Right atrium auricular region (tissue), 2 donors: ENCODE results near the gene DYNLT4. TPM values are rescaled to one million over a fixed set of nuclear protein-coding genes. Genes with fewer than 3 reads are reported as not detected.

Source experiments
- DNase-seq: peaks from one replicate; pipeline ENCODE4 v3.0.0-alpha.2; 2019; ENCODE audit warnings: low spot score
- H3K27ac ChIP-seq, 2 donors: fragments of 200-600 bp; sonication (generic); 1 replicate in 1 of 2; 2 replicates in 1 of 2; pipeline ENCODE4 v1.5.1; 2016 to 2019
- H3K27me3 ChIP-seq, 2 donors: fragments of 200-600 bp; sonication (generic); one replicate each; pipeline versions ENCODE4 v1.5.1 to v1.6.0; 2017 to 2019
- H3K36me3 ChIP-seq: fragments of 200-600 bp; sonication (generic); one replicate; pipeline ENCODE4 v1.5.1; 2016
- H3K4me1 ChIP-seq, 2 donors: fragments of 200-600 bp; sonication (generic); one replicate each; pipeline versions ENCODE4 v1.5.1 to v1.6.0; 2017 to 2019
- H3K4me3 ChIP-seq, 2 donors: fragments of 200-600 bp; sonication (generic); 1 replicate in 1 of 2; 2 replicates in 1 of 2; pipeline ENCODE4 v1.5.1; 2017 to 2019; ENCODE audit warnings: mild to moderate bottlenecking in 1 of 2, moderate library complexity in 1 of 2
- H3K9me3 ChIP-seq, 2 donors: fragments of 200-600 bp; sonication (generic); one replicate each; pipeline ENCODE4 v1.5.1; 2019
- CTCF ChIP-seq, 2 donors: fragments of 200-600 bp; sonication (generic); IDR thresholded peaks; one replicate each; pipeline ENCODE4 v1.5.1; 2019; ENCODE audit warnings: antibody characterized with exemption in 2 of 2
- total RNA-seq, 2 donors: library from RNA; depleted of rRNA; stranded (reverse); fragments of >200 nt; gene quantifications; one replicate each; pipeline ENCODE4 v1.1.0, GENCODE V29; 2016

DYNLT4 gene
- total RNA-seq, 2 donors from 2014 or later: 2.4 TPM; not detected in 1

GRCh38 chr1:44831516-44831915, 24.4 kb upstream of the DYNLT4 start:
- H3K27me3 ChIP-seq: no peaks in the 10 kb centered on the region
- H3K27ac ChIP-seq: no peak overlapping the region
- no peaks in the 10 kb centered on the region for H3K36me3 ChIP-seq
- TF ChIP-seq CTCF (IDR thresholded peaks at IDR 0.05): no peak
- no peaks in the 10 kb centered on the region for H3K9me3 ChIP-seq
- no peak overlapping the region for H3K4me3 ChIP-seq
- no peak for DNase-seq
- peaks cover 0 to 4% of the 10 kb centered on the region in 2 donors for H3K4me1 ChIP-seq

GRCh38 chr1:44830900-44831304, 23.8 kb upstream of the DYNLT4 start:
- no peak for TF ChIP-seq CTCF (IDR thresholded peaks at IDR 0.05)
- Histone ChIP-seq H3K36me3 (no peaks in the 10 kb centered on the region), H3K27me3 (no peaks in the 10 kb centered on the region), H3K4me3 (no peak overlapping the region), H3K9me3 (no peaks in the 10 kb centered on the region), H3K27ac (no peak overlapping the region), H3K4me1 (peaks cover 0 to 4% of the 10 kb centered on the region in 2 donors)
- DNase-seq: no peak

DNA sequence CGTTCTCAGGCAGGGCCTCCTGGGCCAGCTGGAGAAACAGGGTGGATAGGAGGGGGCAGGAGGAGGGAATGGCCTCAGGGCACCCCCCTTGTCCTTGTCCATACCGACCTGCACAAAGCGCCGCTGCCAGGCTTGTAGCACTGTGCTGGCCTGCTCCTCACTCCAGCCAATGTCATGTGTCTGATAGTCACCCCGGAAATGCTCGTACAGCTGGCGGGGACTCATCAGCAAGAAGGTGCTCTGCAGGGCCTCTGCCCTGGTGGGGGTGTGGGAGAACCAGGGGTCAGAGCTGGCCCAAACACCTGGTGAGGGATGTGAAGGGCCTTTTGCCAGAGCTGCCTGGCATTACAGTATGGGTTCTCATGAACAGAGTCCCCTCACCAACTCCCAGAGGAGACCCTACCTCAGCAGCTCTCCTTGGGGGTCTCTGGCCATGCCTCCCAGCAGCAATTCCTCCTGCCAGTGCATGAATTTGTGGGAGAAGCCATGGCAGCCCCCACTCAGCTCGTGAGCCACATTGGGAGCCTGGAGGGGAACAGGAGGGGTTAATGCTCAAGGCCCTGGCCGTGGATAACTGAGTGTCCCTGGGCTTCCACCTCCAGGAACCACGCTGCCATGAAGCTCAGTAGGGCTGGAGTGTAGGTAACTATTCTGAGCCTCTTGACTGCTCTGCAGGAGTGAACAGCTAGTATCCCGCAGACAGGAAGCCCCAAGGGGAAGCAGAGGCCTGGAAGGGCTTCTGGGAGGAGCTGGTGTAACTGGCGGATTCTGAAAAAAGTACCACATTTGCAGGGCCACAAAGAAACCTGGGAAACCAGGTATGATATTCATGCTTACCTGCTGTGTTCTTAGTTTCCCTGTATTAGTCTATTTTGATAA, 22.6 kb upstream of the DYNLT4 start:
- H3K27me3 ChIP-seq: no peaks in the 10 kb centered on the region

DNA sequence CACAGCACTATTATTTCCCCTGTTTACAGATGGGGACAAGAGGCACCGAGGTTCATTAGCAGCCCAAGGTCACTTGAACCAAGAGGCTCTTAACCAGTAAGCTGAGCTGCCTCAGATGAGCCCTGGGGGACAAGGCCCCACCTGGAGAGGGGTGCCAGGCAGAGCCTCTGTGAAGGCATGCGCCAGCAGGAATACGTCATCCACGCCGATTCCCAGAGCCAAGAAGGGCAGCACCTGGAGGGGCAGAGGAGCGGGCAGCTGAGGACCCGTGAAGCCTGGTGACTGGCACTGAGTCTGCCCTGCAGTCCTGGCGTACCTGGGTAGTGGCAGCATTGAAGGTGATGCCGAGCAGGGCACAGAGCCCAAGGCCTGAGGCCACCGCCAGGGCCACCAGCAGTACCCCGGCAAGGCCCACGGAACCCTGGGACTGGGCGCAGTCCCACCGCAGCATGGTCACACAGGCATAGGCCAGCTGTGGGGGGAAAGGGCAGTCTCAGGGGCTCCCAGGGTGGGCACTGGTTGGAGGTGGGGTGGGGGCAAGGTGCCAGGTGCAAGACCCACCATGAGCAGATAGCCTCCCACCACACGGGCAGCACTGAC, 21.8 kb upstream of the DYNLT4 start:
- Histone ChIP-seq H3K4me1 (peaks cover 0 to 4% of the 10 kb centered on the region in 2 donors), H3K27ac (no peak overlapping the region), H3K27me3 (no peaks in the 10 kb centered on the region), H3K9me3 (no peaks in the 10 kb centered on the region), H3K36me3 (no peaks in the 10 kb centered on the region), H3K4me3 (no peak overlapping the region)
- no peak for DNase-seq
- TF ChIP-seq CTCF (IDR thresholded peaks at IDR 0.05): no peak

More for the DNA sequence above, 22.6 kb upstream of the DYNLT4 start:
- Histone ChIP-seq H3K4me3 (no peak overlapping the region), H3K4me1 (peaks cover 0 to 4% of the 10 kb centered on the region in 2 donors), H3K27ac (no peak overlapping the region), H3K36me3 (no peaks in the 10 kb centered on the region), H3K9me3 (no peaks in the 10 kb centered on the region)
- no peak for DNase-seq
- TF ChIP-seq CTCF (IDR thresholded peaks at IDR 0.05): no peak

DNA sequence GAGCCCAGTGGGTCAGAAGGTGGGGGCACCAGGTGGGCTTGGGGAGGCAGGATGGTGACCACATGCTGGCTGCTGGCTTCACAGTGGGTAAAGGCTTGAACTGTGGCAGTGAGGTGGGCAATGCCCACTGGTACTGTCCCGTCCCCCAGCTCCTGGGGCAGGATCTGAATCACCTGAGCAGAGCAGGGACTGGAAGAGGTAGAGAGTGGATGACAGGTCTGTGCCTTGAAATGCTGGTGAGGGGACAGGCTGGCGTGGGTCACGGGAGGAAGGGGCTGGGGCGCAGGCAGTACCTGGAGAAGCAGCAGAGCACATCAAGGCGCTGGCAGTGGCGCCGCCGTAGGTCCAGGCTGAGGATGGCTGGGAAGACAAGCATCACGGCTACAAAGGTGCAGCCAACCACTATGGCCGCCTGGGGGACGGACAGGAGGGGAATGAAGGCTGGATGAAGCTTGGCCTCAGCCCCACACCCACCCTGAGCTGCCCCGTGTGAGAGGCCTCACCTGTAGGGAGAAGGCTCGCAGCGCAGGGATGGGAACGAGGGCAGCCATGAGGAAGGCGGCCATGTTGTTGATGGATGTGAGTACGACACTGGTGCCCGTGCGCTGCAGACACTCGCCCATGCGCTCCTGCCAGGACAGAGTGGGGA, 21.0 kb upstream of the DYNLT4 start:
- H3K9me3 ChIP-seq: no peaks in the 10 kb centered on the region
- H3K27me3 ChIP-seq: no peaks in the 10 kb centered on the region
- DNase-seq: no peak
- H3K4me1 ChIP-seq: peaks cover 0 to 4% of the 10 kb centered on the region in 2 donors
- no peak for TF ChIP-seq CTCF (IDR thresholded peaks at IDR 0.05)
- no peak overlapping the region for H3K4me3 ChIP-seq
- no peak overlapping the region for H3K27ac ChIP-seq
- H3K36me3 ChIP-seq: no peaks in the 10 kb centered on the region
